GM19372 (cell line): ENCODE measurements around the gene FMN1.

Experiments
- ATAC-seq: cut with Tn5 transposase; IDR thresholded peaks from one replicate; pipeline ENCODE4 v1.9.1; 2021; ENCODE audit warnings: mild to moderate bottlenecking, low read depth, moderate library complexity; ENCODE audit not compliant: unreplicated experiment

Gene FMN1

DNA sequence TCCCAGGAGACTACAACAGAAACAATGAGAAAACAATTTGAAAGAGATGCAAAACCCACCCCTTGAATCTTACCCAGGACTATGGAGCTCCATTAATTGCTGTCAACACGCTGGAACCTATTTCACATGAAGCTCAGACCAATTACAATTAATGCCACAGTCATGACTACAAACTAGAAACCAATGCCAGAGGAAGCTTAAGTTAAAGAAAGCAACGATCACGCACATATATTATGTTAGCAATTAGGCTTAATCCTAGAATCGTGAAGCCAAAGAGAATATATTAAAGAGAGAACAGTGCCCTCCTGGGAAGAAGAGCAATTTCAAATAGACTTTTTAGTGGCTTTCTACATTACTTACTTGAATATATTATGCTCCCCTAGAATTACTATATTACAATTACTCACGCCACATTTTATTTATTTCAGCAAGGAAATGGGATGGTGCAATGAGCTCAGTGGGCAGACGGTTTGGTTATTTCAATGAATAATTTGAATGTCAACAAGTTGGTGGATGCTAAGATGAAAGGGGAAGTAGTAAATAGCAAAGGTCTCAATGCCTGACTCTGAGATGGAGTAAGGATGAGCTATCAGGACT, 351.2 kb downstream of the FMN1 start:
- no peak for ATAC-seq

DNA sequence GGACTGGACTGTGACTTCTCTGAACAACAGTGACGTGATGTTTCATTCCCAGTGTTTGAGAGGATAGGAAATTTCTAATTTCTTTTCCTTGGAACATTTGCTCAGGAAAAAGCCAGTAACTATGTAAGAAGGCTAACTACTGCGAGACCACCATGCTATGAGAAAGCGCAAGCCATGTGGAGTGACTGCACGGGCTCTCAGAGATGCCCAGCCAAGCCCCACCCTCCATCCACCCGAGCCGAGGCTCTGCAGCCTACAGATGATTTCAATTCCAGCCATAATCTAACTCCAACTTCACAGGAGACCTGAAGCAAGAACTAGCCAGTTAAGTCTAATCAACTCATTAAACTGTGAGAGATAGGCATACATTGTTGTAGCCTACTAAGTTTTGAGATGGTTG, 352.4 kb downstream of the FMN1 start:
- no peak for ATAC-seq

DNA sequence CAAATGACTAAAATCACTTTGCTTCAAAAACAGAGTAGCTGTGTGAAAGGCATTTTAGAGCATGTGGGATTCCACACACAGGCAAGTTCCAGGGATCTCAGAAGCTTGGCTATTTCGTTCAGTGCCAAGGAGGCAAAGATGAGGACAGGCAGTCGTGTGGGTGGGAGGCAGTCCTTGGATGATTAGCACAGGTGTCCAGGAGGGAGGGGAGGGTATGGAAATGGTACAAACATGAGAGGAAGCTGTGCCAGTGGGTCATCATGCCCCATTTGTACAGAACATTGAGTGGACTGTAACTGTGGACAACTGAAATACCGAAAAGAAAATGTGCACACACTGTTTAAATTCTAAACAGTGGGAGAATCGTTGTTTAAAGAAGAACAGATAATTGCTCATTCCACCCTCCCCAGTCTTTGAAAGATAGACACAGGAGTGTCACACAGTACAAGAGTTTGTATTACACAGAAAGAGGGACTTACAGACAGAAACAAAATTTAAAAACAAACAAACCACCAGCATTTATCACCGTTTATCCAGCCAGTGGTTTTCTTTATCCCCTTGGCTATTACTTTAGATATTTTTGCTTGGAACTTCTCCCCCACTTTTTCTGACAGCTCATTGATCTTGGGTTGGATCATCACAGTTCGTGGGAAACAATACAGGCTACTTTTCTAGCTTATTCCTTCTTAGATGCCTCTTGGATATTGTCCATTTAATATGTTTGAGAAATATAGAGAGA, 353.8 kb downstream of the FMN1 start:
- no peak for ATAC-seq

GRCh38 chr15:32838820-32839219, 355.7 kb downstream of the FMN1 start:
- no peak for ATAC-seq

DNA sequence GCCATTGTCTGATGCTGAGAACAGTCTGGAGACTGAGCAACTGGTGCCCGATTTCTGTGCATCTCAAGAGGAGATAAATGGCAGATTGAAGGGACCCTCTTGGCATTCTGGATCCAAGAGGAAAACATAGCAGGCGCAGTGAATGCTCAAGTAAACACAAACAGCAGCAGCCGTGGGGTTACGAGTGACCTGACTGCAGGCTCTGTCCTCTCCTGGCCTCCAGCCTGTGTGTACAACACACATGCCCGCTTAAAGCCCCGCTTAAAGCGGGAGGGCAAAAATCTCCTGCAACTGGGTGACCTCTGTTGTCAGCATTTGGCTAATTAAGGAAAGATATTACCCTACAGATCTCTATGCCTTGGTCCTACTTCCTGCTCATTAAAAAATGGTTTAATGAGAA, 356.2 kb downstream of the FMN1 start:
- ATAC-seq, result no peak

DNA sequence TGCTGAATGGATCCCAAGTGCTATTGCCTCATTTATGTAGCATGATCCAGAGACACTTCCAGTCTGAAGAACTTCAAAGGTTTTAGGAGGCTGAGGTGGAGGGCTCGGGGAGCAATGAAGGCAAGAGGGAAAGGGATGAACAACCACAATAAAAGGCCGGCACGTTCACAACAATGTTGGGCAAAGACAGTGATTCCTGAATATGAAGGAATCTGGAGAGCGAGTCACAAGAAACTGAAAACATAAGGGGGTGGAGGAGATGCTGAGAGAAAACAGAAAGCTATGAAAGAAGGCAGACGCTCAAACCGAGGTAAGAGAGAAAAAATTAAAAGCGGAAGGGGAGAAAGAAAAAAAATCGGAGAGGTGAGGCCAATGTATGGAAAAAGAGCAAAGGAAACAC, 356.6 kb downstream of the FMN1 start:
- no peak for ATAC-seq

- peak; percentile 97 for ATAC-seq
Observed at GRCh38 chr15:32834156-32834555, 360.4 kb downstream of the FMN1 start.

GRCh38 chr15:32833379-32833821, 361.1 kb downstream of the FMN1 start:
- no peak for ATAC-seq

DNA sequence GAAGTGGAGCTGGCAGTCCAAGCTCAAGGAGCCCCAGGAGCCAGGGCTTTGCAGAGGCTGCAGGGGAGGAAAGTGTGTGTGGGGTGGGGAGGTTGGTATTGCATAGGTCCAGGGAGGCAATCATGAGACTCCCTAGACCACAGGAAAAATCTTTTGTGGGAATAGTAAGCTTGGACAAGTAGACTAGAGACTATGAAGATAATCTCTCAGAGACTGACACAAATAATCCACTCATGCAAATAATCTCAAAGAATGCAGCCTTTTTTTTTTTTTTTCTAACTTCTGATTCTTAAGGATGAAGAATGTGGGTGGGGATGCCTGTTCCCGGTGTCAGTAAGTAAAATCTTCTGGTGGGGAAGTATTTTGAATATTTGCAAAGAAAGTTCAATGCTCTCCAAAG, 363.0 kb downstream of the FMN1 start:
- ATAC-seq, result no peak

GRCh38 chr15:32830241-32830640, 364.3 kb downstream of the FMN1 start:
- no peak for ATAC-seq

GRCh38 chr15:32829436-32829835, 365.1 kb downstream of the FMN1 start:
- ATAC-seq, result no peak

GRCh38 chr15:32828507-32829186, 365.9 kb downstream of the FMN1 start:
- no peak for ATAC-seq

GRCh38 chr15:32826685-32827084, 367.8 kb downstream of the FMN1 start:
- no peak for ATAC-seq

DNA sequence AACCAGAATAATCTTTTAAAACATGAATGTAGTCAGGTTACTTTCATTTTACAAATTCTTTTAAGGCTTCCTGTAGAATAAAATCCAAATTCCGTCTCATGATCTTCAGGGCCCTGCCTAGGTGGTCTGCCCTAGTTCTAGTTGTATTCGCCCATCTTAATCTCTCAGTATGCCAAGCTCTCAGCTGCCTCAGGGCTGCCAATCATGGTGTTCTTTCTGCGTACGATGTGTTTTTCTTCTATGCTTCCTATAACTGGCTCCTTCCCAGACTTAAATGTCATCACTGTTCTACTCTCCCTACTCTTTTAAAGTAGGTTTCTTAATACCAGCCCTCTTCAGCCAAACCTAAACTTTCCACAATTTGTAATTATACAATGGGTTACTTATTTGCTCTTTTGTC, 369.3 kb downstream of the FMN1 start:
- no peak for ATAC-seq

DNA sequence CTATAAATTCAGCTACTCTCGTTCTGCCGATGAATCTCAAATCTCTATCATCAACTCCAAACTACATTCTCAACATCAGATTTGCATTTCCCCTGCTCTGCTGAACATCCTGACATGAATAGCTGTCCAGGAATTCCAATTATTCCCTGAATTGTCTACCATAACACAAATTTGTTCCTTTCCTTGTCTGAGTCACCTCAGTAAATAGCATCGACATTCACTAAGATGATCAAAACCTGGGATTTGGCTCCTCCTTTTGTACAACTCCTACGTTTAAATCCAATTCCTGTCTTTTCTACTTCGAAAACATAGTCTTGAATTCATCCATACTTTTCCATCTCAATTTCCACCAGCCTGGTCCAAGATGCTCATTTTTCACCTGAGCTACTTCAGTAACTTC, 369.7 kb downstream of the FMN1 start:
- no peak for ATAC-seq

DNA sequence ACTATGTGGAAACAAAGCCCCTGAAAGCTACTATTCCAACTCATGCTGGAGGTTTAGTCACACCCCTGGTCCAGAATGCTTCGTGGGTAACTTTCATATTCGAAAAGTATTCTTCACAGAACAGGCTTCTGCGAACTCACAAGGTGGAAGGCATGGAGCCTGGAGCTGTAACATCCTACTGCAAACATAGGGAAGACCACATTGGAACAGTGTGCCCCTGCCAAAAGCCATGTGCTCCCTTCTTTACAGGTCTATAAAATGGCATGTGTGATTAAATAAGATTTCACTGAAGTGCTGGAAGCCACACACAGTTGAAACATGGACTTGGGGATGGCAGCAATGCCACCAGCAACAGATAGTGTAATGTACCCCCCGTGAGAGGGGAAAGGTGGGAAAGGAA, 370.8 kb downstream of the FMN1 start:
- ATAC-seq, result no peak

GRCh38 chr15:32822739-32823138, 371.8 kb downstream of the FMN1 start:
- ATAC-seq, result no peak

GRCh38 chr15:32819448-32819847, 375.1 kb downstream of the FMN1 start:
- no peak for ATAC-seq

- no peak for ATAC-seq
Observed at GRCh38 chr15:32818758-32819447, 375.6 kb downstream of the FMN1 start.

- ATAC-seq, result no peak
Observed at GRCh38 chr15:32817577-32817976, 376.9 kb downstream of the FMN1 start.

GRCh38 chr15:32807331-32807730, 387.2 kb downstream of the FMN1 start:
- no peak for ATAC-seq
